ENCODE measurements around the gene IGF1. TPM values are rescaled to one million over a fixed set of nuclear protein-coding genes. Genes with fewer than 3 reads are reported as not detected.
A peak's percentile ranks its signal among the peaks of the same experiment; 100 is the strongest.

Gene IGF1
- total and polyA plus RNA-seq, 7 experiments from 2014 or later: 0.30 to 1.5 (median 0.72) TPM; not detected in 3

DNA sequence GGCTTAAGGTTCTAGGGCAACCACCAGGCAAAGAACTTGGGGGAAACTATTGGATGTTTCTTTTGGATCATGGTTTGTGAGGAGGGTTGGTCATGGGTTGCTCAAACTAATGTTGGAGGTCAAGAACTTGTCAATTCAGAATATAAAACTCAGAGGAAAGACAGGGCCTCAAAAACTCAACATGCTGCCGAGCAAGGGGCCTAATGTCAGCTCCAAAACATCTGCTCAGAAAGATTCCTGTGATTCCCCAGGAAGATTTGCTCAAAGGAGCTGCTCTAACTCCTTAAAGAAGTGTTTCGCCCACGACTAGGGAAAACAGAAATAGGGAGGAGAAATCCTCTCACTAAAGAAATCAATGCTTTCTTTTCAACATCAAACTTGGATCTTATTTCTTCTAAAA lies 3.7 kb upstream of the IGF1 start:
- no peak overlapping the region for H3K27ac ChIP-seq (ENCODE audit: low read depth, low read length)

DNA sequence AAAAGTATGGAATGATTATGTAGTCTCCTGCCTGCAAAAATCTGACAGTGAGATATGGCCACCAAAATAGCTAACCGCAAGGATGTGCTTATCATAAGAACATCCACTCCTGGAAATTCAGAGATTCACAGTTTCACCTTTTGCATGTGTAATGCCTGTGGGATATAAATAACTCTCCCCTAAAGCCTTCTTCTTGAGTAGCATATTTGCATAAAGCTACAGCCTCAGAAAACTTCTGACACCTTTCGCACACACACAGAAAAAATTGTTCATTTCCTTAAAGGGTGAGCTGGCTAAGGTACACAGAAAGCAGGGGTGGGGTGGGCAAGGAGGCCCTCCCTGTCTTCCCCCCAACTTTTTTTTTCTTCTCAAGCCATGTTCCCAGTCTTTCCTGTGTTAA lies 3.1 kb upstream of the IGF1 start:
- intact Hi-C loops (cut with micrococcal nuclease): loop anchor here (5.0 to 10.0 kb wide), 2 partner anchors 311 to 419 kb away; partner anchors contain the start of gene WASHC3 (in 1 of the 2)
- POLR2A ChIA-PET: no interaction called here
- peaks cover 0 to 2% (median 0%) of the 10 kb centered on the region in 11 donors for H3K9me3 Mint-ChIP-seq

More for the DNA sequence above, 3.7 kb upstream of the IGF1 start:
- no peaks in the 10 kb centered on the region for H3K9me3 ChIP-seq (ENCODE audit: control insufficient read depth in 2 of 3, low read length in 3 of 3)
- ATAC-seq: no peak
- Mint-ChIP-seq H3K9me3 (peaks cover 0 to 2% (median 0%) of the 10 kb centered on the region in 11 donors), H3K4me3 (peak overlapping the region in 9 of 10 donors; percentile 41 to 82 (median 71)), H3K36me3 (peaks cover 0 to 1% (median 0%) of the 10 kb centered on the region in 5 donors), H3K27ac (peak overlapping the region in 1 of 9 donors; percentile 89), H3K27me3 (peaks cover 0 to 19% (median 9%) of the 10 kb centered on the region in 5 donors), H3K4me1 (peaks cover 0 to 35% (median 7%) of the 10 kb centered on the region in 7 donors)
- POLR2A ChIA-PET: no interaction called here
- CTCF ChIA-PET: interaction anchor here (1.1 to 2.3 kb wide), 2 partner anchors 12 to 545 kb away, joined by 3 to 5 read pairs; no protein-coding TSS in a partner anchor
- H3K4me3 ChIP-seq (ENCODE audit: low read length): peak overlapping the region; percentile 25
- H3K36me3 ChIP-seq (ENCODE audit: control insufficient read depth in 2 of 3, insufficient read depth in 3 of 3, low read length in 3 of 3): no peaks in the 10 kb centered on the region
- H3K27me3 ChIP-seq (ENCODE audit: control insufficient read depth in 2 of 2, insufficient read depth in 2 of 2, low read length in 2 of 2): no peaks in the 10 kb centered on the region
- H3K4me1 ChIP-seq (ENCODE audit: control insufficient read depth in 2 of 2, insufficient read depth in 2 of 2, low read length in 2 of 2): peaks cover 5% of the 10 kb centered on the region in 2 donors
- intact Hi-C loops (cut with micrococcal nuclease): loop anchor here (1.0 to 10.0 kb wide), 9 partner anchors 62 to 567 kb away; partner anchors contain the start of genes NUP37 (in 1 of the 2), PARPBP (in 1 of the 2) and WASHC3 (in 1 of the 2)
- DNase-seq: no peak

DNA sequence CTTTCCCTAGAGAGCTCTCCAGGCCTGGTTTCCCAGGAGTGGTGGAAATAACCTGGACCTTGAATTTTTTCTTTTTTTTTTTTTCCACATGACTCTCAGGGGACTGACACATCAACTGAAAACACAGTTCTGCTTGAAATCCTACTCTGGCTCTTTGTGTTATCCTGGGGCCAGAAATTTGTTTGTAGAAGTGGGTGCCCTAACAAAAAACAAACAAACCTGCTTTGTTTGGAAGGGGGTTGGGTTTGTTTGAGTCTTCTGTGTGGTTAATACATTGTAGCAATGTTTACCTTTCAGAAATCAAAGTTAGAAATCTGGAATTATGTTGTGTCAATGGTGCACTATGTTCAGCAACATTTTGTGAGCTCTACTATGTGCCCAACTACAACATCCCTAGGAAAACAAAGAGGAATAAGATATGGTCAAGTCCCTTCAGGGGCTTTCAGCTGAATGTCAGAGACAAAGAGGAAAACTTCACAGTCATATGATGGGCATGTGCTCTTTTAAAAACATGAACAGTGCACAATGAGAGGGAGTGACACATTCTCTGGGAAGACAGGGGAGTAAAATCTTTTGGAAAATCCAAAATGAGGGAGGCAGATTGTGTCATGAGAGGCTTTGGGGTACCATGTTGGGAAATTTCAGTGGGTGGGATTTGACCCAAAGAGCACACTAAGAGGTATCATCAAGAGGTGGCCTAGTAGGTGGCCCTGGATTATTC lies 1.5 kb upstream of the IGF1 start:
- Histone ChIP-seq H3K36me3 (ENCODE audit: control insufficient read depth in 2 of 3, insufficient read depth in 3 of 3, low read length in 3 of 3) (no peaks in the 10 kb centered on the region), H3K9me3 (ENCODE audit: control insufficient read depth in 2 of 3, low read length in 3 of 3) (no peaks in the 10 kb centered on the region), H3K4me3 (ENCODE audit: low read length) (no peak overlapping the region), H3K27ac (ENCODE audit: low read depth, low read length) (no peak overlapping the region), H3K4me1 (ENCODE audit: control insufficient read depth in 2 of 2, insufficient read depth in 2 of 2, low read length in 2 of 2) (peaks cover 6 to 9% of the 10 kb centered on the region in 2 donors), H3K27me3 (ENCODE audit: control insufficient read depth in 2 of 2, insufficient read depth in 2 of 2, low read length in 2 of 2) (no peaks in the 10 kb centered on the region)
- ATAC-seq: no peak
- intact Hi-C loops (cut with micrococcal nuclease): loop anchor here (5.0 to 10.0 kb wide), 2 partner anchors 310 to 417 kb away; partner anchors contain the start of gene WASHC3 (in 1 of the 2)
- Mint-ChIP-seq H3K27me3 (peaks cover 0 to 19% (median 14%) of the 10 kb centered on the region in 5 donors), H3K36me3 (peaks cover 0 to 1% (median 0%) of the 10 kb centered on the region in 5 donors), H3K27ac (peak overlapping the region in 1 of 9 donors; percentile 20), H3K4me3 (no peak overlapping the region), H3K9me3 (peaks cover 0 to 2% (median 0%) of the 10 kb centered on the region in 11 donors), H3K4me1 (peaks cover 0 to 38% (median 7%) of the 10 kb centered on the region in 7 donors)
- POLR2A ChIA-PET: no interaction called here
- no peak for DNase-seq
- CTCF ChIA-PET: interaction anchor here (0.9 to 1.3 kb wide), 3 partner anchors 10 to 542 kb away, joined by 4 to 5 read pairs (median 4); no protein-coding TSS in a partner anchor

More for the DNA sequence above, 3.1 kb upstream of the IGF1 start:
- Mint-ChIP-seq H3K36me3 (peaks cover 0 to 1% (median 0%) of the 10 kb centered on the region in 5 donors), H3K4me3 (peak overlapping the region in 2 of 10 donors; percentile 41 to 71), H3K27ac (peak overlapping the region in 1 of 9 donors; percentile 89), H3K27me3 (peaks cover 0 to 19% (median 9%) of the 10 kb centered on the region in 5 donors), H3K4me1 (peaks cover 0 to 35% (median 7%) of the 10 kb centered on the region in 7 donors)
- no peak overlapping the region for H3K4me3 ChIP-seq (ENCODE audit: low read length)
- peaks cover 6 to 8% of the 10 kb centered on the region in 2 donors for H3K4me1 ChIP-seq (ENCODE audit: control insufficient read depth in 2 of 2, insufficient read depth in 2 of 2, low read length in 2 of 2)
- no peaks in the 10 kb centered on the region for H3K9me3 ChIP-seq (ENCODE audit: control insufficient read depth in 2 of 3, low read length in 3 of 3)
- no peak overlapping the region for H3K27ac ChIP-seq (ENCODE audit: low read depth, low read length)
- CTCF ChIA-PET: interaction anchor here (2.3 kb wide), 1 partner anchor 544 kb away, joined by 5 read pairs; no protein-coding TSS in a partner anchor
- H3K27me3 ChIP-seq (ENCODE audit: control insufficient read depth in 2 of 2, insufficient read depth in 2 of 2, low read length in 2 of 2): no peaks in the 10 kb centered on the region
- ATAC-seq: no peak
- no peaks in the 10 kb centered on the region for H3K36me3 ChIP-seq (ENCODE audit: control insufficient read depth in 2 of 3, insufficient read depth in 3 of 3, low read length in 3 of 3)
- DNase-seq: no peak

DNA sequence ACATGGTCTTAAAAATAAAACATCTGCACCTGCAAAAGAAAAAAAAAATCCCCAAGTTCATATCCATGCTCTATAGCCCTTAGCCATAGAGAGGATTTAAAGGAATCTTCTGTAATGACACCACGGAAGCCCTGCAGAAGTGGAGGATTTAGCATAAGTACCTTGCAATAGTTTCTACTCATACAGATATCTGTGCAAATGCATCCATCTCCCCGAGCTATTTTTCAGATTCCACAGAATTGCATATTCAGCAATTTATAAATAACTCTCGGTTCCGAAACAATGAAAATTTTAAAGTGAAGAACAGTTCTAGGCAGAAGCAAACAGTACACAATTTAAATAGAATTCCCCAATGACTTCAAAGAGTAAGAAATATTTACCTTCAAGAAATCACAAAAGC lies 424 bp downstream of the IGF1 start:
- Histone ChIP-seq H3K36me3 (ENCODE audit: control insufficient read depth in 2 of 3, insufficient read depth in 3 of 3, low read length in 3 of 3) (no peaks in the 10 kb centered on the region), H3K27ac (ENCODE audit: low read depth, low read length) (no peak overlapping the region), H3K9me3 (ENCODE audit: control insufficient read depth in 2 of 3, low read length in 3 of 3) (no peaks in the 10 kb centered on the region), H3K4me1 (ENCODE audit: control insufficient read depth in 2 of 2, insufficient read depth in 2 of 2, low read length in 2 of 2) (peaks cover 6 to 9% of the 10 kb centered on the region in 2 donors), H3K4me3 (ENCODE audit: low read length) (no peak overlapping the region), H3K27me3 (ENCODE audit: control insufficient read depth in 2 of 2, insufficient read depth in 2 of 2, low read length in 2 of 2) (no peaks in the 10 kb centered on the region)
- POLR2A ChIA-PET: no interaction called here
- no peak for DNase-seq
- Mint-ChIP-seq H3K36me3 (peaks cover 0 to 1% (median 0%) of the 10 kb centered on the region in 5 donors), H3K4me3 (no peak overlapping the region), H3K27me3 (peaks cover 0 to 29% (median 20%) of the 10 kb centered on the region in 5 donors), H3K27ac (no peak overlapping the region), H3K4me1 (peaks cover 0 to 50% (median 7%) of the 10 kb centered on the region in 7 donors), H3K9me3 (peaks cover 0 to 2% (median 0%) of the 10 kb centered on the region in 11 donors)
- ATAC-seq: no peak
- CTCF ChIA-PET: no interaction called here
- intact Hi-C loops (cut with micrococcal nuclease): loop anchor here (5.0 to 10.0 kb wide), 2 partner anchors 308 to 415 kb away; partner anchors contain the start of gene WASHC3 (in 1 of the 2)

DNA sequence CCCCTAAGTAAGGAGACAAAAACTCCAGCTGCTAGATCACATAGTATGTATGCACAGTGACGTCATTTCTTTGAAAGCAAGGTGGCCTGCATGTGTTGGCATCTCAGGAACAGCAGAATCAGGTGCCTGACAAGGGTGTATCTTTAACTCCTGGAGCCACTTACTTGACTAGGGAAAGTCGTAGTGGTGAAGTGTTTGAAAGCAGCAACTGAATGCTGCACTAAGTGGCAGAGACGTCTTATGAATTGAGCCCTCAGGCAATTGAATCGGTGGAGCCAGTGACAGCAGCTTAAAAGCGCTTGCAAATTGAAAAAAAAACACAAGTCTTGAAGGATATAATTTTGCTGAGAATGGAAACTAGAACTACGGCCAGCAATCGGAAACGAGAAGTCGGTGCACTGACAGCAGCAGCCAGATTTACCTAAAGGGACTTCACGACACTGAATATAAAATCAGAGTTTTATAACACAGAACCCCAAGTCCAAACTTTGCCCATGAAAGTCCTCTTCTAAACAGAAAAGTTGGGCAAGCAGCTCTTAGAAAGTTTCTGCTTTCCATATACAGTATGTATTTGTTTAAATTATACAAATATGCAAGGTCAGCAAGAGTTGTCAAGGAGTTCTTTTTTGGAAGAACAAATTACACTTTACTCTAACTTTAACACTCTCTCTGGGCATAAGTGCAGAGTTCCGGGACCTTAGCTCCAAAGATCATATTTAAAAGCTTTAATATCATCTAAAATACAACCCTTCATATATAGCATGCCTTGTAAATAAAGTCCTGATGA lies 1.1 kb downstream of the IGF1 start:
- no peak overlapping the region for H3K27ac ChIP-seq (ENCODE audit: low read depth, low read length)
- POLR2A ChIA-PET: no interaction called here
- CTCF ChIA-PET: no interaction called here
- Mint-ChIP-seq H3K36me3 (peaks cover 0 to 1% (median 0%) of the 10 kb centered on the region in 5 donors), H3K9me3 (peaks cover 0 to 2% (median 0%) of the 10 kb centered on the region in 11 donors), H3K4me1 (peaks cover 0 to 50% (median 6%) of the 10 kb centered on the region in 7 donors), H3K27ac (no peak overlapping the region), H3K27me3 (peaks cover 0 to 32% (median 16%) of the 10 kb centered on the region in 5 donors), H3K4me3 (no peak overlapping the region)
- no peaks in the 10 kb centered on the region for H3K27me3 ChIP-seq (ENCODE audit: control insufficient read depth in 2 of 2, insufficient read depth in 2 of 2, low read length in 2 of 2)
- H3K36me3 ChIP-seq (ENCODE audit: control insufficient read depth in 2 of 3, insufficient read depth in 3 of 3, low read length in 3 of 3): no peaks in the 10 kb centered on the region
- ATAC-seq (peak; percentile 28), DNase-seq (peak in 1 of 9 donors; percentile 1)
- H3K9me3 ChIP-seq (ENCODE audit: control insufficient read depth in 2 of 3, low read length in 3 of 3): no peaks in the 10 kb centered on the region
- H3K4me1 ChIP-seq (ENCODE audit: control insufficient read depth in 2 of 2, insufficient read depth in 2 of 2, low read length in 2 of 2): peaks cover 6 to 9% of the 10 kb centered on the region in 2 donors
- H3K4me3 ChIP-seq (ENCODE audit: low read length): no peak overlapping the region
- intact Hi-C loops (cut with micrococcal nuclease): no loop called here

DNA sequence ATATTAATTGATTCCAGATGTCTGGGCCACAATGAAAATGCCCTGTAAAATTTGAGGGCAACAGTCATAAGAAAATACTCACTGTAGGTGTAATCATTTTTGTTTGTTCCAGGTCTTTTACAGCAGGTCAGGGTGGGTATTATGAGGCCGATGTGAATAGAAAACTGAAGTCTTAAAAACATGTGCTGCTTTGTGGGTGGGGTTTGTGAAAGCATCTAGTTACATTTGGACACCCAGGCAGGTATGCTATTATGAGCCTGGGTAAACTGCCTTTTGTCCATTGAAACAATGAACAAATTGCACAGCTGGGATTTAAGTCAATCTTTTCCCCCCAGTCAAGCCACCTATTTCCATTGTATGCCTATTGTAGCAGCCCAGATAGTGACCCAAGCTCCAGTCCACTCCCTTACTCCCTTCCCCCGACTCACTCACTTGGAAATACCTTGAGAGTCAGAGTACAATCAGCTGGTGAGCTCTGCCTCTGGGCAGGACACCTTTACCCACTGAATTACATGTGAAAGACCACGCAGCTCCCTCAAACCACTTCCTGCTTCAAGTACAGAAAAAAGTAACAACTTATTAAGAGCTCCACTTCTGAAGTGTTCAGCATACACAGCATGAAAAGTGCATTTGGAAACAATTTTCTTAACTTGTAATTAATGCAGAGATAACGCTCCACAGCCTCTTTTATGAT lies 1.8 kb downstream of the IGF1 start:
- Mint-ChIP-seq H3K36me3 (peaks cover 0 to 1% (median 0%) of the 10 kb centered on the region in 5 donors), H3K4me1 (peaks cover 0 to 48% (median 0%) of the 10 kb centered on the region in 7 donors), H3K9me3 (peaks cover 0 to 2% (median 0%) of the 10 kb centered on the region in 11 donors), H3K27me3 (peaks cover 0 to 28% (median 16%) of the 10 kb centered on the region in 5 donors), H3K4me3 (no peak overlapping the region), H3K27ac (no peak overlapping the region)
- ChIA-PET CTCF (no interaction called here), POLR2A (no interaction called here)
- Histone ChIP-seq H3K36me3 (ENCODE audit: control insufficient read depth in 2 of 3, insufficient read depth in 3 of 3, low read length in 3 of 3) (no peaks in the 10 kb centered on the region), H3K27me3 (ENCODE audit: control insufficient read depth in 2 of 2, insufficient read depth in 2 of 2, low read length in 2 of 2) (no peaks in the 10 kb centered on the region), H3K27ac (ENCODE audit: low read depth, low read length) (no peak overlapping the region), H3K4me1 (ENCODE audit: control insufficient read depth in 2 of 2, insufficient read depth in 2 of 2, low read length in 2 of 2) (peaks cover 4 to 6% of the 10 kb centered on the region in 2 donors), H3K4me3 (ENCODE audit: low read length) (no peak overlapping the region), H3K9me3 (ENCODE audit: control insufficient read depth in 2 of 3, low read length in 3 of 3) (no peaks in the 10 kb centered on the region)
- peak in 6 of 9 donors; percentile 3 to 43 (median 16) for DNase-seq
- peak; percentile 74 for ATAC-seq
- intact Hi-C loops (cut with micrococcal nuclease): no loop called here
